ENCODE measurements around the gene ZNF205. TPM values are rescaled to one million over a fixed set of nuclear protein-coding genes. Genes with fewer than 3 reads are reported as not detected.

Gene ZNF205
- total and polyA plus RNA-seq, 2 of the 13 experiments (the other 11 are each of a cell fraction or from before 2014, with no cell fraction given) = 5.8 to 10.2 TPM

DNA sequence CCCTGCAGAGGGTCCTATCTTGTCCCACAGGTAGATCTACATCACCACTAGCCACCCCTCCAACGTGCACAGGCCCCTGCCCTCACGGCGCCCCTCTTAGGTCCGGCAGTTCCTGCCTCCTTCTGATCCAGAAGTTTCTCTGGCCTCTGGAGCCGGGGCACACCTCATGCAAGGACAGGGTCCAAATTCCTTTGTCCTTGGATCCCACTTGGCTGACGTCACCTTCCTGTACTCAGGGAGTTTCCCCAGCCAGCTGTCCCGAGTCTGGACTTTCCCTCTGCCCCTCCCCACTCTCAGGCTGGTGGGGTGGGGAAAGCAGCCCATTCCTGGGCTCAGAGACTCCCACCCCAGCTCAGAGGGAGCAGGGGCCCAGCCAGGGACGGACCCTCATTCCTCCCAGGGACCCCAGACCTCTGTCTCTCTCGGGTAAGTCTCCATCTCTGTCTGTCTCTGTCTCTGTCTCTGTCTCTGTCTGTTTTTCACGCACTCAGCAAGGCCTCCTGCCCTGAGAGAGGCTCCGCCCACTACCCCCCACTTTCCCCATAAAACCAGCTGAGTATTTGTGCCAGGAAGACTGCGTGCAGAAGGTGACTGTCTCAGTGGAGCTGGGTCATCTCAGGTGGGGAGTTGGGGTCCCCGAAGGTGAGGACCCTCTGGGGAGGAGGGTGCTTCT lies 47.2 kb upstream of the ZNF205 start, which contains the start of gene IL32 (continued):
- TF ChIP-seq ATF4 (CRISPR knock-in tag; IDR thresholded peaks at IDR 0.05) = peak in 1 of 2 experiments; percentile 60; a peak in 2 of 4 replicates
- TF ChIP-seq ELF1 (CRISPR knock-in tag; IDR thresholded peaks at IDR 0.05) = 0 out of 2 replicates have a peak, but pooled peaks have one; percentile 23

DNA sequence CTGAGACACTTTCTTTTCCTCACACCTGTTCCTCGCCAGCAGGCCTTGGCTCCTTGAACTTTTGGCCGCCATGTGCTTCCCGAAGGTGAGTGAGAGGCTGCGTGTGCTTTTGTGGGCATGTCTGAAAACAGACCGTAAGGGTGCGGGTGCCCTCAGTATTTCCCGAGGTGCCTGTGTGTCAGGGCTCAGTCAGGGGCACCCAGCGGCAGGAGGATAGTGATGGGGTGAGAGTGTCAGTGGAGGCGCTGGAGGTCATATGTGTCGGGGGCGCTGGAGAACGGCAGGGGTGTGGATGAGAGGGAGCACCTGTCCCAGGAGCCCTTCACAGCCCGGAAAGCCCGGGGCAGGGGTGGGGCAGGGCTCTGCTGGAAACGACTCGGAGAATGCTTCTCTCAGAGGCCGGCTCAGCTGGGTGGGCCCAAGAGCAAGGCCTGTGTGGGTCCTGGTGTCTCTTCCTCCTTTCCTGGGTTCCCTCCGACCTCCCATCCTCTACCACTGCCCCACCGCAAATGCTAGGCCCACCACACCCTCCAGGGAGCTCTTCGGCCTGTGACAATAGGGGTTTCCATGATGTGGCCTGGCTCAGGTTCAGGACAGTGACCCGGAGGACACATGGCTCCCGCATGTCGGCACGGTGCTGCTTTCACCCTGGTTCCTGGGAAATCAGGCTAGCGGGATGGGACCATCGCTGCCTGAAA lies 46.5 kb upstream of the ZNF205 start:
- WGBS (ENCODE audit: low lambda C conversion rate) = under 1% methylated on average over 14 of the region's 26 CpGs
- Histone ChIP-seq H4K20me1 (ENCODE audit: insufficient read depth, low read length) (no peaks in the 10 kb centered on the region), H3K9ac (ENCODE audit: insufficient read depth, low read depth, low read length) (peak overlapping the region; percentile 96), H3K36me3 (replicated peaks in 1 of 2; ENCODE audit: control insufficient read depth in 1 of 2, insufficient read depth in 2 of 2, low read length in 2 of 2) (peaks cover 9 to 16% of the 10 kb centered on the region in 2 experiments; a peak in 2 of 5 replicates), H3K79me2 (ENCODE audit: insufficient read depth, low read length) (peaks cover 17% of the 10 kb centered on the region), H2AFZ (ENCODE audit: low read length) (no peak overlapping the region), H3K27ac (ENCODE audit: extremely low read length, insufficient read depth, low read length) (peak overlapping the region; percentile 82), H3K4me3 (replicated peaks in 1 of 3; ENCODE audit: insufficient read depth in 1 of 3, low read depth in 2 of 3, low read length in 3 of 3) (peak overlapping the region; percentile 57 to 90 (median 71)), H3K27me3 (ENCODE audit: control insufficient read depth in 1 of 2, insufficient read depth in 2 of 2, low read length in 2 of 2) (no peaks in the 10 kb centered on the region; a peak in 2 of 5 replicates), H3K4me2 (ENCODE audit: low read depth, low read length) (peak overlapping the region; percentile 94), H3K9me3 (ENCODE audit: low read length) (no peaks in the 10 kb centered on the region), H3K4me1 (ENCODE audit: insufficient read depth, low read length) (peaks cover 30% of the 10 kb centered on the region)
- POLR2A ChIA-PET = interaction anchor here (0.6 to 4.9 kb wide), 20 partner anchors 9 to 126 kb away, joined by 3 to 38 read pairs (median 6); partner anchors contain the start of genes HCFC1R1, THOC6, TNFRSF12A and ZNF205
- TSS peak; percentile 69 for BruUV-seq (replicated peaks)
- DNase-seq (ENCODE audit: low spot score) (no peak), FAIRE-seq (no peak), ATAC-seq (peak; percentile 58)
- intact Hi-C loops (cut with micrococcal nuclease; ENCODE audit: unreplicated experiment) (no loop called here), in situ Hi-C loops (cut with HindIII; ENCODE audit: extremely low pct_ligation_motif_present, low pct_unique_long_range_greater_than_20kb) (no loop called here)
- CTCF ChIA-PET (ENCODE audit: low intra/inter-chr PET ratio, low total read pairs) = no interaction called here
- TF ChIP-seq ZNF501 (CRISPR knock-in tag; IDR thresholded peaks at IDR 0.05) (peak; percentile 5; the same call in 1 of the 2 replicates), ZNF800 (CRISPR knock-in tag; IDR thresholded peaks at IDR 0.05) (0 out of 2 replicates have a peak, but pooled peaks have one; percentile 3), ZNF687 (CRISPR knock-in tag; IDR thresholded peaks at IDR 0.05) (peak; percentile 79), KAT7 (CRISPR knock-in tag; IDR thresholded peaks at IDR 0.05; ENCODE audit: borderline replicate concordance) (peak; percentile 41; the same call in 1 of the 2 replicates), ATAD3A (CRISPR knock-in tag; IDR thresholded peaks at IDR 0.05) (no peak), MXD3 (CRISPR knock-in tag; IDR thresholded peaks at IDR 0.05) (peak; percentile 81; the same call in 1 of the 2 replicates), ZFP90 (CRISPR knock-in tag; IDR thresholded peaks at IDR 0.05; ENCODE audit: borderline replicate concordance) (peak; percentile 2; the same call in 1 of the 2 replicates)
- TF ChIP-seq, protein P1, sequence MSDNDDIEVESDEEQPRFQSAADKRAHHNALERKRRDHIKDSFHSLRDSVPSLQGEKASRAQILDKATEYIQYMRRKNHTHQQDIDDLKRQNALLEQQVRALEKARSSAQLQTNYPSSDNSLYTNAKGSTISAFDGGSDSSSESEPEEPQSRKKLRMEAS (IDR thresholded peaks at IDR 0.05) = peak; percentile 71
- TF ChIP-seq, protein P2, sequence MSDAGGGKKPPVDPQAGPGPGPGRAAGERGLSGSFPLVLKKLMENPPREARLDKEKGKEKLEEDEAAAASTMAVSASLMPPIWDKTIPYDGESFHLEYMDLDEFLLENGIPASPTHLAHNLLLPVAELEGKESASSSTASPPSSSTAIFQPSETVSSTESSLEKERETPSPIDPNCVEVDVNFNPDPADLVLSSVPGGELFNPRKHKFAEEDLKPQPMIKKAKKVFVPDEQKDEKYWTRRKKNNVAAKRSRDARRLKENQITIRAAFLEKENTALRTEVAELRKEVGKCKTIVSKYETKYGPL (CRISPR knock-in tag; IDR thresholded peaks at IDR 0.05) = no peak

Measured in HepG2 (cell line).